Measurements from ENCODE around the gene ATXN7L3B. TPM values are rescaled to one million over a fixed set of nuclear protein-coding genes. Genes with fewer than 3 reads are reported as not detected.
A peak's percentile ranks its signal among the peaks of the same experiment; 100 is the strongest.

The ATXN7L3B gene
- total and polyA plus RNA-seq, 4 donors = 48.4 to 99.4 (median 78.3) TPM

GRCh38 chr12:74514098-74514872 lies 23.4 kb upstream of the ATXN7L3B start:
- no peaks in the 10 kb centered on the region for H3K36me3 ChIP-seq (ENCODE audit: control insufficient read depth, insufficient read depth, low read length)
- H3K27me3 ChIP-seq (ENCODE audit: control insufficient read depth, insufficient read depth, low read length) = no peaks in the 10 kb centered on the region
- H3K4me1 ChIP-seq (ENCODE audit: control insufficient read depth, insufficient read depth, low read length) = no peaks in the 10 kb centered on the region
- no peaks in the 10 kb centered on the region for H3K9me3 ChIP-seq (ENCODE audit: control insufficient read depth, insufficient read depth, low read length)
- 88% methylated on average over 15 of the region's 15 CpGs for WGBS (ENCODE audit: insufficient coverage)
- no peak overlapping the region for H3K27ac ChIP-seq (ENCODE audit: low read depth, low read length)
- H3K4me3 ChIP-seq (ENCODE audit: low read depth, low read length) = no peak overlapping the region
- DNase-seq (ENCODE audit: low read depth in 4 of 6, low spot score in 6 of 6) = no peak

- DNase-seq (ENCODE audit: low read depth in 4 of 6, low spot score in 6 of 6) = no peak
- H3K36me3 ChIP-seq (ENCODE audit: control insufficient read depth, insufficient read depth, low read length) = no peaks in the 10 kb centered on the region
- H3K4me1 ChIP-seq (ENCODE audit: control insufficient read depth, insufficient read depth, low read length) = no peaks in the 10 kb centered on the region
- no peak overlapping the region for H3K27ac ChIP-seq (ENCODE audit: low read depth, low read length)
- no peak overlapping the region for H3K4me3 ChIP-seq (ENCODE audit: low read depth, low read length)
- no peaks in the 10 kb centered on the region for H3K27me3 ChIP-seq (ENCODE audit: control insufficient read depth, insufficient read depth, low read length)
- WGBS (ENCODE audit: insufficient coverage) = 40% methylated on average over 2 of the region's 2 CpGs
- H3K9me3 ChIP-seq (ENCODE audit: control insufficient read depth, insufficient read depth, low read length) = no peaks in the 10 kb centered on the region
Observed at GRCh38 chr12:74515849-74516248, 21.8 kb upstream of the ATXN7L3B start.

DNA sequence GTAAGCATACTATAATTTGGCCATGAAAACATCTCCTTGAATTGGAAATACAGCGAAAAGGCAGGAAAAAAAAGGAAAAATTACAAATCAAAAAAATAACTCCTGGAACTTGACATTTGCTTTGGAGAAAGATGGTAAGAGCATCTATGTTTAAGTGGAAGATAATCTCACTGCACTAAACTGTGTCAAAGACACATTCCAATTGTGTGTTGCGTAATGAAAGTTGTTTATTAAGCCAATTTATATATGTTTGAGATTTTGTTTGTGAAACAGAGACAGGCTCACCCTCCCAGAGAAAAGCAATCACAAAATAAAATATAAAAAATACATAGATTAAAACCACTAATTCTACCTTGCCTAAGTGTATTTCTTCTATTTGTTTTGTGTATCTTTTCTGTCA lies 11.1 kb upstream of the ATXN7L3B start:
- no peaks in the 10 kb centered on the region for H3K36me3 ChIP-seq (ENCODE audit: control insufficient read depth, insufficient read depth, low read length)
- no peak overlapping the region for H3K27ac ChIP-seq (ENCODE audit: low read depth, low read length)
- no peak overlapping the region for H3K4me3 ChIP-seq (ENCODE audit: low read depth, low read length)
- DNase-seq (ENCODE audit: low read depth in 4 of 6, low spot score in 6 of 6) = no peak
- H3K9me3 ChIP-seq (ENCODE audit: control insufficient read depth, insufficient read depth, low read length) = no peaks in the 10 kb centered on the region
- H3K4me1 ChIP-seq (ENCODE audit: control insufficient read depth, insufficient read depth, low read length) = no peaks in the 10 kb centered on the region
- no CpG with 5 or more reads among the region's 2 CpGs for WGBS (ENCODE audit: insufficient coverage)
- H3K27me3 ChIP-seq (ENCODE audit: control insufficient read depth, insufficient read depth, low read length) = no peaks in the 10 kb centered on the region

GRCh38 chr12:74527491-74527890 lies 10.1 kb upstream of the ATXN7L3B start:
- H3K9me3 ChIP-seq (ENCODE audit: control insufficient read depth, insufficient read depth, low read length) = no peaks in the 10 kb centered on the region
- no peak overlapping the region for H3K4me3 ChIP-seq (ENCODE audit: low read depth, low read length)
- no peaks in the 10 kb centered on the region for H3K36me3 ChIP-seq (ENCODE audit: control insufficient read depth, insufficient read depth, low read length)
- no peaks in the 10 kb centered on the region for H3K4me1 ChIP-seq (ENCODE audit: control insufficient read depth, insufficient read depth, low read length)
- no peak overlapping the region for H3K27ac ChIP-seq (ENCODE audit: low read depth, low read length)
- no peaks in the 10 kb centered on the region for H3K27me3 ChIP-seq (ENCODE audit: control insufficient read depth, insufficient read depth, low read length)
- no CpG with 5 or more reads among the region's 2 CpGs for WGBS (ENCODE audit: insufficient coverage)
- DNase-seq (ENCODE audit: low read depth in 4 of 6, low spot score in 6 of 6) = no peak

DNA sequence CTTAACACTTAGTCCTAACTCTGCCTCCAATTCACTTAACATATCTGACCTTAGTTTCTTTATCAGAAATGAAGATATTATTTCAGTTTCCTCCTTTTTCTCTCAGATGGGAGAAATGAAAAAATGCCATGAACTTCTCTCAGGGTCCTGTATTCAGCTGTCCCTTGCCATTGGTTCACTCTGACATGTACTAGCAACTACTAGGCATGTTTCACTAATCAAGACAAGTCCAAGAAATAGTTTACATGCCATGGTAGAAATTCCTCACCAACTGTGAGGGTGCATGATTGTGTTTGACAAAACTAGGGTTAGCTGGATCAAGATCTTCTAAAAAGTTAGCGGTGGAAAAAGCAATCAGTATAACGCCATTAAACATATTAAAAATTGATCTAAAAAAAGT lies 7.0 kb upstream of the ATXN7L3B start:
- Histone ChIP-seq H3K36me3 (ENCODE audit: control insufficient read depth, insufficient read depth, low read length) (no peaks in the 10 kb centered on the region), H3K4me3 (ENCODE audit: low read depth, low read length) (no peak overlapping the region), H3K9me3 (ENCODE audit: control insufficient read depth, insufficient read depth, low read length) (no peaks in the 10 kb centered on the region), H3K27ac (ENCODE audit: low read depth, low read length) (no peak overlapping the region), H3K4me1 (ENCODE audit: control insufficient read depth, insufficient read depth, low read length) (no peaks in the 10 kb centered on the region), H3K27me3 (ENCODE audit: control insufficient read depth, insufficient read depth, low read length) (no peaks in the 10 kb centered on the region)
- no peak for DNase-seq (ENCODE audit: low read depth in 4 of 6, low spot score in 6 of 6)
- no CpG with 5 or more reads among the region's 2 CpGs for WGBS (ENCODE audit: insufficient coverage)

DNA sequence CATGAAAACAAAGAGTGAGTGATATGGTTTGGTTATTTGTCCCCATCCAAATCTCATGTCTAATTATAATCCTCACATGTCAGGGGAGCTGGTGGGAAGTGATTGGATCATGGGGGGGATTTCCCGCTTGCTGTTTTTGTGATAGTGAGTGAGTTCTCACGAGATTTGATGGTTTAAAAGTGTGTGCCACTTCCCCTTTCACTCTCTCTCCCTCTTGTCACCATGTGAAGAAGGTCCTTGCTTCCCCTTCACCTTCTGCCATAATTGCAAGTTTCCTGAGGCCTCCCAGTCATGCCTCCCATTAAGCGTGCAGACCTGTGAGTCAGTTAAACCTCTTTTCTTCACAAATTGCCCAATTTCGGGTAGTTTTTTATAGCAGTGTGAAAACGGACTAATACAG lies 2.1 kb upstream of the ATXN7L3B start:
- H3K27ac ChIP-seq (ENCODE audit: low read depth, low read length) = no peak overlapping the region
- no peaks in the 10 kb centered on the region for H3K9me3 ChIP-seq (ENCODE audit: control insufficient read depth, insufficient read depth, low read length)
- no peak overlapping the region for H3K4me3 ChIP-seq (ENCODE audit: low read depth, low read length)
- 81% methylated on average over 3 of the region's 5 CpGs for WGBS (ENCODE audit: insufficient coverage)
- no peaks in the 10 kb centered on the region for H3K27me3 ChIP-seq (ENCODE audit: control insufficient read depth, insufficient read depth, low read length)
- no peak for DNase-seq (ENCODE audit: low read depth in 4 of 6, low spot score in 6 of 6)
- H3K36me3 ChIP-seq (ENCODE audit: control insufficient read depth, insufficient read depth, low read length) = no peaks in the 10 kb centered on the region
- peaks cover 14% of the 10 kb centered on the region for H3K4me1 ChIP-seq (ENCODE audit: control insufficient read depth, insufficient read depth, low read length)

GRCh38 chr12:74537126-74537706 lies 419 bp upstream of the ATXN7L3B start:
- no peaks in the 10 kb centered on the region for H3K27me3 ChIP-seq (ENCODE audit: control insufficient read depth, insufficient read depth, low read length)
- peaks cover 14% of the 10 kb centered on the region for H3K4me1 ChIP-seq (ENCODE audit: control insufficient read depth, insufficient read depth, low read length)
- H3K36me3 ChIP-seq (ENCODE audit: control insufficient read depth, insufficient read depth, low read length) = no peaks in the 10 kb centered on the region
- peak overlapping the region; percentile 89 for H3K27ac ChIP-seq (ENCODE audit: low read depth, low read length)
- WGBS (ENCODE audit: insufficient coverage) = 0% methylated on average over 2 of the region's 8 CpGs
- peak overlapping the region; percentile 85 for H3K4me3 ChIP-seq (ENCODE audit: low read depth, low read length)
- H3K9me3 ChIP-seq (ENCODE audit: control insufficient read depth, insufficient read depth, low read length) = no peaks in the 10 kb centered on the region
- peak in 4 of 6 donors; percentile 28 to 90 (median 54) for DNase-seq (ENCODE audit: low read depth in 4 of 6, low spot score in 6 of 6)

DNA sequence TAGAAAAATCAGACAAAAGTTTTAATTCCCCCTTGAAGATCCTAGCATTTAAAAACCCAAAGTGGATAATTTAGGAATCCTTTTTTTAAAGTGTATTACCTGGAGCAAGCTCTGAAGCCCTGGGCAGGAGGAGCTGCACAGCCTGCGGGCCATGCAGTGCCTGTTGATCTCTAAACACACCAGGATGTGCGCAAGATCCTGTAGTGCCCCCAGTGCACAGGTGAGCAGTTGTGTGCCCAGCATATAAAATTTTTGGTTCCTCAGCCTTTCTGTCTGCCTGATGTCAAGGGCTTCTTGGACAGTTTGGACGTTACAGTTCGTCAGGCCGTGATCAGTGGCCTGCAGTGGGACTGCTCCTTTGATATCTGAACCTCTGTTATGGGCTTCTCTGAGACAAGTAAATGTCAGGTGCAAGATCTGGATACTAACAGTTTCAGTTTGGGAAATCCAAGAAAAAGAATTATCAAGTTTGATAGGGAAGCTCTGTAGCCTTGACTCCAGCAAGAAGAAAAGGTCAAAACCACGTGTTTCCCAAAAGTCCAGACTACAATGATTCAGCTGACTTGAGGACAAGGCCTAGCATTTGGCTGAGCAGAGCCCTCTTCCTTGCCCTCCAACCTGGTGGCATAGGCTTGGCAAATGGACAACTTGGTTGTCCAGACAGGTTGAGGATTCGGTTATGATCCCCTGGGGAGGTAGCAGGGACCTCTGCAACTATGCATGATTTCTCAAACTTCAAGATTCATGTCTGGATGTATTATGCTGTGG lies 1.0 kb downstream of the ATXN7L3B start:
- Histone ChIP-seq H3K27me3 (ENCODE audit: control insufficient read depth, insufficient read depth, low read length) (no peaks in the 10 kb centered on the region), H3K4me1 (ENCODE audit: control insufficient read depth, insufficient read depth, low read length) (peaks cover 14% of the 10 kb centered on the region), H3K9me3 (ENCODE audit: control insufficient read depth, insufficient read depth, low read length) (no peaks in the 10 kb centered on the region), H3K4me3 (ENCODE audit: low read depth, low read length) (peak overlapping the region; percentile 85), H3K27ac (ENCODE audit: low read depth, low read length) (peak overlapping the region; percentile 89), H3K36me3 (ENCODE audit: control insufficient read depth, insufficient read depth, low read length) (no peaks in the 10 kb centered on the region)
- no peak for DNase-seq (ENCODE audit: low read depth in 4 of 6, low spot score in 6 of 6)
- WGBS (ENCODE audit: insufficient coverage) = 20% methylated on average over 6 of the region's 7 CpGs

- H3K9me3 ChIP-seq (ENCODE audit: control insufficient read depth, insufficient read depth, low read length) = no peaks in the 10 kb centered on the region
- H3K27ac ChIP-seq (ENCODE audit: low read depth, low read length) = no peak overlapping the region
- H3K36me3 ChIP-seq (ENCODE audit: control insufficient read depth, insufficient read depth, low read length) = no peaks in the 10 kb centered on the region
- H3K4me3 ChIP-seq (ENCODE audit: low read depth, low read length) = peak overlapping the region; percentile 85
- no peaks in the 10 kb centered on the region for H3K27me3 ChIP-seq (ENCODE audit: control insufficient read depth, insufficient read depth, low read length)
- no peak for DNase-seq (ENCODE audit: low read depth in 4 of 6, low spot score in 6 of 6)
- peaks cover 14% of the 10 kb centered on the region for H3K4me1 ChIP-seq (ENCODE audit: control insufficient read depth, insufficient read depth, low read length)
- 91% methylated on average over 1 of the region's 4 CpGs for WGBS (ENCODE audit: insufficient coverage)
Observed at GRCh38 chr12:74539261-74539660, 1.6 kb downstream of the ATXN7L3B start.
